ENCODE measurements around the gene NUDT1.

The NUDT1 gene

DNA sequence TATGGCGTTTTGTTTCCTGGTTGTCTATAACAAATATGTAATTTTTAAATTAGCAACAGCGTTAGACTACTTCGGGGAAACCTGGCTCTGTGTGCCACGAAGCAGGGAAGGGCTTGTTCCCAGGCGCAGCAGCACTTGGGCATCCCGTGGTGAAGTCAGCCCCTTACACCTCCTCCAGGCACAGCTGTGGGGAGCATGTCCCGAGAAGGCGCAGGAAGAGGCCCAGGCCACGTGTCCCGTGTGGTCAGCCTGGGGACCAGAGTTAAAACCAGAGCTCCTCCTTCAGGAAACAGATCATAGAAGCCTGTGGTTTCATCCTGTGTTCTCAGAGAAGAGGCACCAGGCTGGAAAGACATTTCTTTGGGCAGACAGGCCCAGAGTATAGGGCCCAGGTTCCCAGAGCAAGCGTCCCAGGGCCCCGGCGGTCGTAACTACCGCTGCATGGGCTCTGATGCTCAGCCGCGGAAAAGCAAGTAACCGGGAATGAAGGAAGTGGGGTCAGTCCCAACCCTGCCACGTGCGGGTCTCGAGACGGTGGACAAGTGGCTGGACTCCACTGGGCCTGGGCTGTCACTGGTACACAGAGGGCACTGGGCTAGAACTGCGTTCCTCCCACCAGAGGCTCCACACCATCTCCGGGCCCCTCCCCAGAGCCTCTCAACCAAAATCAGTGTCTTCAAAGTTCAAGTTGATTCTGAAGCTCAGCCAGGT lies 7.1 kb downstream of the NUDT1 start:
- DNase-seq (ENCODE audit: low read depth, low spot score) = no peak

DNA sequence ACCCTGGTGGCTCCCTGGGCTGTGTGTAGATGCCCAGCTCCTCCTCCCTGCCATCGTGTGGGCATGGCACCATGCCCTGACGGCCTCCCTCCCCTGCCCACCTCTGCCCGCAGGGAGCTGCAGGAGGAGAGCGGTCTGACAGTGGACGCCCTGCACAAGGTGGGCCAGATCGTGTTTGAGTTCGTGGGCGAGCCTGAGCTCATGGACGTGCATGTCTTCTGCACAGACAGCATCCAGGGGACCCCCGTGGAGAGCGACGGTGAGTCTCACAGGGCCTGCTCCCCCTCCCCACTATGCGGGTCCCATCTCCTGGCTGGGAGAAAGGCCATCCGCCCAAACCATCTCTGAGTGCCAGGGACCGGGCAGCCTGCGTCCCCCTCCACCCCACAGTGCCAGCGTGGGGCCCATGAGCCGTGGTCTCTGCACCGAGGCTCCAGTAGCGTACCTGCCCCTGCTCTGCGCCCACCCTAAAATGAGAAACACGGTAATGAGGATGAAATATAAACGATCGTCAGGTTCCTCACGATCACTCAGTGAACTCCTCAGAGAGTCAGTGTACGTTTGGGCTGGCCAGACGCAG lies 7.8 kb downstream of the NUDT1 start:
- DNase-seq (ENCODE audit: low read depth, low spot score) = no peak

DNA sequence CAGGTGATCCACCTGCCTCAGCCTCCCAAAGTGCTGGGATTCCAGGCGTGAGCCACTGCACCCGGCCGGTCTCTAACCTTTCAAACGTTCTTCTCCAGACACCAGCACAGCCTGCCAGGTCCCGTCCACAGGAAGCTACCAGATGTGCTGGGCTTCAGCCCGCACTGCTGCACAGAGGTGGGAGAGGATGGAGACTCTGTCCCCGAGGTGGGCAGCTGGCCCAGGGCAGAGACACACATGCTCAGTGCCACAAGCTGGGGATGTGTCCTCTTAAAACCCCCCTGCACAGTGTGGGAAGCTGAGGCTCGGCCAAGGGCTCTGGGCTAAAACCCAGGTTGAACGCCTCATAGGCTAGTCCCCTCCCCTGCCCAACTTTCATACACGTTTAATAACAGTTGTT lies 9.4 kb downstream of the NUDT1 start:
- no peak for DNase-seq (ENCODE audit: low read depth, low spot score)

DNA sequence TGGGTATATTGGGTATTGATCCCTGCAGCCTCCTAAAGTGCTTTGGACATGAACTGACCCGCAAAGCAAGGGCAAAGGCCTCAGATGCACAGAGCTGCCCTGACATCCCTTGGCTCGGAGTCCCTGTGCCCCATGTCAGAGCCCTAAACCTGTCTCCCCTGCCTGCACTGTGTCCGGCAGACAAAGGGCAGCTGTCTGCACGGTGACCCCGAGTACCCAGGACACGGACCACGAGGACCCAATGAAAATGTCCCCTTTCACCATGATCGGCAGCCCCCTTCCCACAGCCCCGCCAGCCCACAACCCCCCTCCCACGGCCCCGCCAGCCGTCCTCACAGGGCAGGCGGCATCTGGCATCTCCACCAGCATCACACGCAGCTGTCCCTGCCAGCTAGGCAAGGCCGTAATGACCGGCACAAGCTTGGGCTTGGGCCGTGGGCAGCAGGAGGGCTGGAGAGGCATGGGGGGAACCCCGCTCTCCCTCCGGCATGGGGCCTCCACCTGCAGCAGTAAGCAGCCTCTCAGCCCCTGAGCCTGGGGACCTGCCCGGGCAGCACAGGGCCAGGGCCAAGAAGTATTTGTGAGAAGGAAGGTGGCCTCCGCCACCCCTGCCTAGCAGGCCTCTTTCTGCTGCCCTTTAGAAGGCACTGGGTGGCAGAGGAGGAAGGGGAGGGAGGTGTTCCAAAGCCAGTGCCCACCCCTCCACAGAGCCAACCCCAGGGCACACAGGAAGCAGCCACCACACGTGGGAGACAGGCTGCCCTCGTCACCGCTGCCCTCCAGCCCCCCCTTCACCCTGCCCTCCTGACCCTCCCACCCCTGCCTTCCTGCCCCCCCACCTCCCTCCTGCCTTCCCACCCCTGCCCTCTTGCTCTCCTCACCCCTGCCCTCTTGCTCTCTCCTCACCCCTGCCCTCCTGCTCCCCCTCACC lies 10.1 kb downstream of the NUDT1 start:
- DNase-seq (ENCODE audit: low read depth, low spot score) = no peak

DNA sequence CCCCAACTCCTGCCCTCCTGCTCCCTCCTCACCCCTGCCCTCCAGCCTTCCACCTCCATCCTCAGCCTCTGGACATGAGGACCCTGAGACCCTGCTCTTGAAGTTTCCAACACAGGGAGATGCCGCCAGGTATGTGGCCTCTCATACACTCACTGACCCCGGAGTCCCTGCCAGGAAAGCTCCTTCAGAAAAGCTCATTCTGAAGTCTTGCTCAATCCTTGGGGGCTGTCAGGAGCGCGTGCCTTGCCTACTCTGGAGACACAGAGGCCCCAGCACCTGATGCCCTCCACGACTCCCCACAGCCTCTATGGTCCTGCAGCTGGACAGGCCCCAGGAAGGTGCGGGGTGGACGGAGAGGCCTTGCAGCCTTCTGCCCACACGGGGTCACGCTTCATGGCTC lies 11.0 kb downstream of the NUDT1 start:
- DNase-seq (ENCODE audit: low read depth, low spot score) = no peak

DNA sequence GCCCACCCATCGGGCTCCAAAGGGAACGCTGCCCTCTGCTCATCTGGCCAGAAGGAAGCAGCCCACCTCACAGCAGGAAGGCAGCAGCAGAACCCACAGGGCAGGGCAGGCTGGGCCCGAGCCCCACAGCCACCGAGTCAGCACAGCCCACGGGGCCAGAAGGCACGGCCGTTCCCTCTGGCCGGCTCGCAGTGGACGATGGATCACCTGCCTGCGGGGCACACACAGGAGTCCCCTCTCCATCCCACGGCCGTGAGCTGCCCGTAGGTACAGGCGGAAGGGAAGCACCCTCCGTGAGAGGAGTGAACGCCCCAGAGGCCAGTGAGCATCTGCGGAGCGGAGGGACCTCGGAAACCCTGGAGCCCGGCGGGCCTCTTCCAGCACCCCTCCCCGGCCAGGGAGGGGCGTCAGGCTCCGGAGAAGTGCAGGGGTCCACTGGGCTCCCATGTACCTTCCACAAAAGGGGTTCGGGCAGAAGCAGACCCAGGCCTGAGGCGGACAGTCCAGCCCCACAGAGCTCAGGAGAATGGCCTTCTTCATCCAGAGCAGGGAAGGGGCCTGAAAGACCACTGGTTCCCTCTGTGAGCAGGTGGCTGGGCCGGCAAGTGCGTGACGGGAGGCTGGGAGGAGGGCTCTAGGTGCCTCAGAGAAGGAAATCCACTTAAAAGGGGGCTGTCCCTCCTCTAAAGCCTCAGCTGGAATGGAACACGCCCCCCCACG lies 11.7 kb downstream of the NUDT1 start:
- no peak for DNase-seq (ENCODE audit: low read depth, low spot score)

DNA sequence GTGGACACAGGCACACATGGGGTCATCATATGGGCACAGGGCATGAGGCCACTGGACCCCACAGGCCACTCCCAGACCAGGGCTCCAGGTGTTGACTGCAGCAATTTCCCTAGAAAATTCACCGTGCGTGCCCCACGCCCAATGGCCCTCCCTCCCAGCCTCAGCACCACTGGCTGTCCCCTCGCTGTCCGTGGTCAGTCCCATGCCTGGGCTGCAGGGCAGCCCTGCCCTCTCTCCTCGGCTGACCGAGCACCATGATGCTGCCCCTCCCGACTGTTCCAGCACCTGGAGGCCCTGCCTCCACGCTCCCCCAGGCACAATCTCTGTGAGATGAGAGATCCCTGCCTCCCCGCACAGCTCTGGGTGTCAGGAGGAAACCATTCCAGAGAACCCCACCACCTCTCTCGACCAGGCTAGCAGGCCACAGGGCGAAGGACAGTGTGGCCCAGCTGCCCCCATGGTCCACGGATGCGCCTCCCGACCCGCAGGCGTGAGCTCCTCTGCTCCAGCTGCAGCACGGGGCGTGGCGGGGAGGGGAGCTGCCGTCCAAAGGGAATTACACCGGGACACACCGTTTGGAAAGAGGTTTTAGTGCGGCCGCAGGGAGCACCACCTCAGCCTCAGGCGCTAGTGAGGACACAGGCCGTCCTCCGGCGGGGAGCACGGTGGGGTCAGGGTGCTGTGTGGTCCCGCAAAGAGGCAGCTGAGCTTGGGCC lies 12.6 kb downstream of the NUDT1 start:
- DNase-seq (ENCODE audit: low read depth, low spot score) = no peak

DNA sequence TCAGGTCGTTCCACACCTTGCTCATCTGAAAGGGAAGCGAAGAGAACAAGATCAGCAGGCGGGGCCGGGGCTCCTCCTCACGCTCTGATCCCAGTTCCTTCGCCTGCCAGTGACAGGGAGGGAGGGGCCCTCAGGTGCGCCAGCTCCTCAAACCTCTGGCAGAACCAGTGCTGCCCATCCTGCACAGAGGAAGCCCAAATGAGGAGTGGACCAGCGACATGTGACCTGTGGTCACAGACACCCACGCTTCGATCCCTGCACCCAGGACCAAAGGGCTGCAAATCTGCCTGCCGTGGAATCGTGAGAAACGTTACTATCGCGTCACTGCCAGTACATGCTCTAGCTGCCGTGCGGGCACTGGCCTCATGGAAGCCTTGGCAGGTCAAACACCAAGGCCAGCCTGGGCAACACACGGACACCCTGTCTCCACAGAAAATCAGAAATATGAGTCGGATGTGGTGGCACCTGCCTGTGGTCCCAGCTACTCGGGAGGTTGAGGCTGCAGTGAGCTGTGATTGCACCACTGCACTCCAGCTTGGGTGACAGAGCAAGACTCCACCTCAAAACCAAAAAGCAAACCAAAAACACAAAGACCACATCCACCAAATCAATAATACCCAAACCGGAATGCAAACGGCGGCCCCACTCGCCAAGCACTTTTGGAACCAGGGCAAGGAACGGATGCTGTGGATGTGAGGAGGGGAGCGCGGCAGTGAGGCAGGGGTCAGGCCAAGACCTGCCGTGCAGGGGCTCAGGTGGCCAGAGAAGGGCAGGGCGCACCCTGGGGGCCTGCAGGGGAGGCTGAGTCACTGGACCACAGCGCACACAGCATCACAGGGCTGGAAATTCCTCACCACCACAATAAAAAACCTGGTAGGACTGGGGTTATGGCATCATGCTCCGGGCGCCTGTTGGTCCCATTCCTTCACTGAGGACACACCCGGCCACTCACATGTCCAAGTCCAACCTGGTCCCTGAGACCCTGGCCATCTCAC lies 13.4 kb downstream of the NUDT1 start:
- no peak for DNase-seq (ENCODE audit: low read depth, low spot score)

DNA sequence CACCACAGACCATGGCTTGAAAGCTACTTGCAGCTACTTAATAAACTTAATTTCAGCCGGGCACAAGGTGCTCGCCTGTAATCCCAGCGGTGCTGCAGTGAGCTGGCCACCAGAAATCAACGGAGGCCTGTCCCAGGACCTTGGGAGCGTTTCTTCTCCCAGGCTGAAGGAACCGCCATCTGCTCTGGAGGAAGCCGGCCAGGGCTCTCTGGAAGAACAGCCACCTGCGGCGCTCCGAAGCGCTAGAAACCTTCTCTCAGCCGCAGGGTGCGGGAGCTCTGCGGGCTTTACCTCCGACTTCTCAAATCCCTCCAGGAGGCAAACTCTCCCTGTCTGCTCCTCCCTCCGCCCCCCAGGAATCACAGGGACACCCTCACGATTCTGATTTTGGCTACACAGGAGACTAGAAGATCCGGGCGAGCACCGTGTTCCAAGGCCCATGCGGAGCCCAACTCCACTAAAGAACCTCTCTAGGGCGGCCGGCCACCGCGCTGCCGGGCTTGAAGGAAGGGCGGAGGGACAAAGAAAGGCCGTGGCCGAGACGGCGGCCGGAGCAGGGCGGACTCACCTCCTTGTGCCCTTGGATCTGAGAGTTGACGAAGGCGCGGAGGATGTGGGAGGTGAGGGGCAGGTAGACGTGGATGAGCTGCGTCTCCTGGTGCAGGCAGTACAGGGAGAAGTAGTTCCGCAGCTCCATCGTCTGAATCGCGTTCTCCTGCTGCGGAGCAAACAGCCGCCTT lies 14.4 kb downstream of the NUDT1 start:
- DNase-seq (ENCODE audit: low read depth, low spot score) = no peak

DNA sequence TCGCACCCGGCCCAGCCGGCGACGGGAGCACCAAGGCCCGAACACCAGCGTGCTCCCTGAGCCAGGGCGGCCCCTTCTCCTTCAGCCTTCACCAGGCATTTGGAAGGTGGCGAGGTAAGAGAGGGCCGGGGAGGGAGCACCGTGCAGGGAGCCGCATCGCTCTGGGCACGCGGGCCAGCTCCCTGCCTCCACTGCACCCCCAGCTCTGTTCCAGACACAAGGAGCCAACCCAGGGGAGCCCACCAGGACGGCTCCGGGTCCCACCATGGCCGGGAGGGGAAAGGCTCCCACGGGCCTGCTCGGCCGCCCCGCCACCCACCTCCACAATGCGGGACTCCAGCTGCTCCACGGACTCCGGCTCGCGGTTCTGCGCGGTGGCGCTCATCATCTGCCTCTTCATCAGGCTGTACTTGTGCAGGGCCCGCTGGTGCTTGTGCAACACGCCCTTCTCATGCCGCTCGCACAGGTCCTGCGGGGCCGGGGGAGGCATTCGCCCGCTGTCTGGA lies 15.1 kb downstream of the NUDT1 start:
- no peak for DNase-seq (ENCODE audit: low read depth, low spot score)

DNA sequence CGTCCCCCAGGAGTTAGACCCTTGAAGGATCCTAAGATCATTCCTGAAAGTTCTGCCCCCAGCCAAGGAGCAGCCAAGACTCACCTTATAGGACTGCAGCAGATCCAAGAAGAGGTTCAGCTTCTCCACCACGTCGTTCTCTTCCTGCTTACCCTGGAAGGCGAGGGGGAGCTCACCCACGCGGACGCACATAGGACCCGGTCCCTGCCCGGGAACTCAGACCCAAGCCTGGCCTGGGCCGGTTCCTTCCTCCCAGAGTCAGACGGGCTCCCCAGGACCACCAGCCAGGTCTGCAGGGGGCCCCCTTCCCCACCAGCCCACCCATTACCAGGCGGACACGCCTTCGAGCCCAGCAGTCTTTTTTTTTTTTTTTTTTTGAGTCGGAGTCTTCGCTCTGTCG lies 15.6 kb downstream of the NUDT1 start:
- no peak for DNase-seq (ENCODE audit: low read depth, low spot score)

DNA sequence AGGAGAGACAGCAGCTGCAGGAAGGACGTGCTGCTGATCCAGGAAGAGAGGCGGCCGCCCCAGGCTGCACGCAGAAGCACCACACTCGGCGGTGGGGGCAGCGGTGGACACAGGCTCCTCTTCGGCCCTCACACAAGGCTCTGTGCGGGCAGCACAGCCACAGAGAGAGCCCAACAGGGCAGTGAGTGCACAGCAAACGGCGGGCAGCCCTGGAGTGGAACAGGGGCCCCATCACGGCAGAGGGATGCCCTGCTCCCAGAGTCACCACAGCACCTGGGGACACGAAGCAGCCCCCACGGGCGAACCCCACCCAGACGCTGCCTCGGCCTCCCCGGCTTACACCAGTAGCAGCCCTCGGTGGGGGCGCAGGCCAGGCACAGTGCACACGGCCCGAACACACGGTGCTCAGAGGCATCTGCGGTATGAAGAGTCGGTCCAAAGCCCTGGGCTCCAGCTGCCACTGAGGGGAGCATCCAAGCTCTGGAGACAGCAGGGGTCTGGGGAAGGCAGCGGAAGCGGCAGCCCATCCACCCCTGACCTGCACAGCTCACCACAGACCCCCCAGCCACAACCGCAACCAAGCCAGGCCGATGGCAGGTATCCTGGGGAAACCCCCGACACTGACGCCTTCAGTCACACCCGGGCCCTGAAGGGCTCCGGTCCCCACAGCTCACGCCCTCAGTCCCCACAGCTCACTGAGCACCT lies 16.8 kb downstream of the NUDT1 start:
- DNase-seq (ENCODE audit: low read depth, low spot score) = no peak

DNA sequence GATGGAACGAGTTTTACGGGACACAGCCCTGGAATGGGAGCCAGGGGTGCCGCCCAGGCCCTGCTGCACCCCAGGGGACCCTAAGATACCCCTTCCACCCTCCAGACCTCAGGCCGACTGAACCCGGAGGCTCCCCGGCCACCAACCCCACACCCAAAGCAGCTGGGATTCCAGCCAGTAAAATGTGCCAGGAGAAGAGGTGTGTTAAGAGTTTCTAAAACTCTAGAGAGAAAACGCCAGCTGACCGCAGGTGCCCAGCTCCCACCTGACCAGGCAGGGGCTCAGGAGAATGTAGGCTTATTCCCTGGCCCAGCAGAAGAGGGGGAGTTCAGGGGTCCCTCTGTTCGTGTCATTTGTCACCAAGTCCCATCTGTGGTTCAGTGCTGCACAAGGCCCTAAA lies 17.5 kb downstream of the NUDT1 start:
- DNase-seq (ENCODE audit: low read depth, low spot score) = no peak

DNA sequence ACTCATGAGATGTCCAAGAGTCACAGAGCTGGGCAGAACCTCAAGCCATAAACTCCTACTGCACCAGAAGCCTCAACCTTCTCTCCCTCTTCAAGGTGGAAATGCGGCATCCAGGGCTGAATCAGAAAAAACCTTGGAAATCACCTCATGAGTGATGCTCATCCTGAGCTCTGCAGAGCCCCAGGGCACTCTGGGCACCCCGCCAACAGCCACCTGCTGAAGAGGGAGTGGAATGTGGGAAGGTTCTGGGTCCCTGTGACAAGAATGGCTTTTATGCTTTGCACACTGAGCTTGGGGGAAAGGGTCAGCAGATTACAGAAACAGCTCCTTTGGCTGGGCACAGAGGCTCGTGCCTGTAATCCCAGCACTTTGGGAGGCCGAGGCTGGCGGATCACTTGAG lies 18.8 kb downstream of the NUDT1 start:
- no peak for DNase-seq (ENCODE audit: low read depth, low spot score)

DNA sequence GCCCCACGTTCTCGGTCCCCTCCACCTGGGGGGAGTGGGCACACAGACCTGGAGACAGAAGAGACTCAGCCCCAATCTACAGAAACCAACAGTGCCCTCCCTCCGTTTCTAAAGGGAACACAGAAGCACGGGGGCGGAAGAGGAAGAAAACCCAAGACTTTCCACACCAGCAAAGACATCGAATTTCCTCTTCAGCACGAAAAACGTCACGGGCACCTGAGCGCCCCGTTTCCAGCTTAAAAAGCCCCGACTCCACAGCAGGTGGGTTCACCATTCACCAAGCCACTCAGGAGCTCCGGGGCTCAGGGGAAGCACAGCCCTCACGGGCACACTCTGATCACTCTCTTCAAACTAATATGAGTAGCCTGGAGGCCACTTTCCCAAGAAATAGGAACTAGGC lies 19.6 kb downstream of the NUDT1 start:
- no peak for DNase-seq (ENCODE audit: low read depth, low spot score)

DNA sequence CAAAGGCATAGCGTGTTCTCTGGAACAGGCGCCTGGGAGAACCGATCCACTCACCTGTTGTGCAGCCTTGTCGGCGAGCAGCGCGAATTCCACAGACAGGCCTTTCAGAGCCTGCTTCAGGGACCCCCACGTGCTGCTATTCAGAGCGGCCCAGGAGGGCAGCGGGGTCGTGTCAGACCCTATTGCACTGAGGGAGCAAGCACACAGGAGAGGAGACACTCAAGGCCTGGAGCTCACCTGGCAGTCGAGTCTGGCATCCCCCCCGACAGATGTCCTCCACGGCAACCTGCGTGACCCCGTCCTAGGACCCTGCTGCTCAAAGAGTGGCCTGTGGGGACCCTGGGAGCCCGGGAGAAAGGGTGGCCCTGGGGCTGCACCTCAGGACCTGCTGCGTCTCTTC lies 21.1 kb downstream of the NUDT1 start:
- DNase-seq (ENCODE audit: low read depth, low spot score) = no peak

DNA sequence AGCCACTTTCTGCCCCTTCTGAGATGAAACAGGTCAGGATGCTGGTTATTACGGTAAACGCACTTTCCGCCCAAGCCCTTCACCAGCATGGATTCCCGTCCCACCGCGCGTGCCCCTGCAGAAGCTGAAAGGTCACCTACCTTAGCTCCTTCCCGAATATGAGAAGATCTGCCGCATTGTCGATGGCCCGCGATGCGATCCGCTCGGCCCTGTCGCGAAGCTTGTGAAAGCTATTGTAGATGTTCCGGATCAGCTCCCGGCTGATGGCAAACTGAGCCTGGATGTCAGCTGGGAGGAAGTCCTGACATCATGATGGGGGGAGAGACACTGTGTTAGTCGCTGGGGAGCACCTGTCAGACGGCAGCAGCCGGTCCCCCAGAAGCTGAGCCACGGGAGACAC lies 22.1 kb downstream of the NUDT1 start:
- DNase-seq (ENCODE audit: low read depth, low spot score) = no peak

DNA sequence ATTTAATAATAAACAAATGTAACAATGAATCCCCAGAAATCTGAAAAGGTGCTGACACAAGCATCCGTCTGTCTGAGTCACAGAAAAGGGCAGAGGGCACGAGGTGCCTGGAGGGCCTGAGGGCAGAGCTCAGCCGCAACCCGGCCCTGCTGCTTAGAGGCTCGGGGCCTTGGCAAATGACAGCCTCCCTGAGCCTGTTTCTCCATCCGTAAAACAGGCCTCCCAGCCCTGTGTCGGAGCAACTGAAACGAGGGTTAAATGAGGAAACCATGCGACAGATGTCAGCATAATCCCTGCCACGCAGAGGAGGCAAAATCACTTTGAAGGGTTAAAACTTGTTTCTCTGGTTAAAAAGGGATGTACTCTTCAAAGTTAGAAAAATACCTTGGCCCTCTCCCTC lies 24.9 kb downstream of the NUDT1 start:
- DNase-seq (ENCODE audit: low read depth, low spot score) = no peak
